Glutamatergic neuron (in vitro differentiated cells): ENCODE results near the gene CD79A. TPM values are rescaled to one million over a fixed set of nuclear protein-coding genes. Genes with fewer than 3 reads are reported as not detected.
A peak's percentile ranks its signal among the peaks of the same experiment; 100 is the strongest.

ENCODE experiments used
- DNase-seq: peaks from one replicate; pipeline ENCODE4 v3.0.0; 2022
- H3K27ac Mint-ChIP-seq: one replicate; pipeline ENCODE4 v1.8.0; 2020; ENCODE audit warnings: mild to moderate bottlenecking, mixed read lengths, inconsistent platforms; ENCODE audit not compliant: unreplicated experiment
- H3K27me3 Mint-ChIP-seq: one replicate; pipeline ENCODE4 v1.8.0; 2020; ENCODE audit warnings: mild to moderate bottlenecking, moderate library complexity, mixed read lengths, inconsistent platforms; ENCODE audit not compliant: unreplicated experiment
- H3K36me3 Mint-ChIP-seq: one replicate; pipeline ENCODE4 v1.8.0; 2020; ENCODE audit warnings: mild to moderate bottlenecking, mixed read lengths, inconsistent platforms; ENCODE audit not compliant: unreplicated experiment
- H3K4me1 Mint-ChIP-seq: one replicate; pipeline ENCODE4 v1.8.0; 2020; ENCODE audit warnings: mild to moderate bottlenecking, low read depth, mixed read lengths, inconsistent platforms; ENCODE audit not compliant: unreplicated experiment
- H3K4me3 Mint-ChIP-seq: one replicate; pipeline ENCODE4 v1.8.0; 2020; ENCODE audit warnings: mild to moderate bottlenecking, mixed read lengths, inconsistent platforms; ENCODE audit not compliant: unreplicated experiment
- H3K9me3 Mint-ChIP-seq: one replicate; pipeline ENCODE4 v1.8.0; 2020; ENCODE audit warnings: mild to moderate bottlenecking, moderate library complexity, mixed read lengths, inconsistent platforms; ENCODE audit not compliant: unreplicated experiment
- CTCF ChIP-seq: fragments of 200-600 bp; sonication (generic); IDR thresholded peaks from one replicate; pipeline ENCODE4 v1.5.0; 2021; ENCODE audit not compliant: partially characterized antibody, unreplicated experiment
- total RNA-seq: library from RNA; stranded (reverse); fragmentation: NEBNext Ultra II Directional; extraction: Animal tissue kit (Norgen Biotek cat#: 25700); gene quantifications from one replicate; pipeline ENCODE4 v1.2.1, GENCODE V29; 2021; ENCODE audit not compliant: unreplicated experiment

The CD79A gene
- total RNA-seq, 1 donor from 2014 or later, result not detected

GRCh38 chr19:41868120-41868988 lies 8.7 kb upstream of the CD79A start:
- peaks cover 14% of the 10 kb centered on the region for H3K4me1 Mint-ChIP-seq
- H3K36me3 Mint-ChIP-seq, result no peaks in the 10 kb centered on the region
- TF ChIP-seq CTCF, result no peak
- H3K9me3 Mint-ChIP-seq, result peaks cover 4% of the 10 kb centered on the region
- DNase-seq, result no peak
- H3K27me3 Mint-ChIP-seq, result peaks cover 10% of the 10 kb centered on the region
- peak overlapping the region; percentile 73 for H3K27ac Mint-ChIP-seq
- no peak overlapping the region for H3K4me3 Mint-ChIP-seq

DNA sequence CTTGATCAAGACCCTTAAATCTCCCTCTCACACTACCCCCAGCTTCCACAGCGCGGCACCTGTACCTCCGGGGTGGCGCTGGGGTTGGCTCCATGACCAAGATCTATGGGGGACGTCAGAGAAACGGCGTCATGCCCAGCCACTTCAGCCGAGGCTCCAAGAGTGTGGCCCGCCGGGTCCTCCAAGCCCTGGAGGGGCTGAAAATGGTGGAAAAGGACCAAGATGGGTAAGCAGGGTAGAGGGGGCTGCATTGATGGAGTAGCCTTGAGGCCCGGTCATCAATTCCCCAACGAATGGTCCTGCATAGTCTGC lies 8.1 kb upstream of the CD79A start:
- H3K4me3 Mint-ChIP-seq, result no peak overlapping the region
- H3K9me3 Mint-ChIP-seq, result peaks cover 1% of the 10 kb centered on the region
- peaks cover 9% of the 10 kb centered on the region for H3K27me3 Mint-ChIP-seq
- H3K27ac Mint-ChIP-seq, result peak overlapping the region; percentile 38
- DNase-seq, result no peak
- TF ChIP-seq CTCF, result no peak
- H3K4me1 Mint-ChIP-seq, result peaks cover 14% of the 10 kb centered on the region
- no peaks in the 10 kb centered on the region for H3K36me3 Mint-ChIP-seq

DNA sequence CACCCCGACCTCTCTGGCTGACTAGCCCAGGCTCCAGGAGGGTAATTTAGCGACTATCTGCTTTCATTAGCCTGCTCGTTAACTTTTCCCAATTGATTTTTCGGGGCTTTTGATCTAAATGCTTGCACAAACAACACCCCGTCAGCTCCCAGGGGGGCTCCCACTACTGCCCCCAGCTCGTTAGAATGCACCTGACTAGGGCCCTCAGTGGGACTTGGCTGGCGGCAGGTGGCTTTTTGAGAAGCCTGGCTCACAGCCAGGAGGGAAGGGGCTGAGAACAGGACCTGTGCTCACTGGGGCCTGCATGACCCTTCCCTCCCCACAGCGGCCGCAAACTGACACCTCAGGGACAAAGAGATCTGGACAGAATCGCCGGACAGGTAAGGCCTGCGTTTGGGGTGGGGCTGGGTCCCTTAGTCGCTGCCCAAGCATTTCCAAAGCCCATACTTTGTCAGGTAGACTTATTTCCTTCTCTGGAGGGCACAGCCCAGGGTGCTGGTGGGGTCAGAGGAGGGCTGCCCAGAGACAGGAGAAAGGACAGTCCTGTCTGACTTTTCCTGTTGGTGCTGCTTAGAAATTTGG lies 7.6 kb upstream of the CD79A start:
- Mint-ChIP-seq H3K9me3 (peaks cover 1% of the 10 kb centered on the region), H3K27me3 (peaks cover 4% of the 10 kb centered on the region), H3K4me3 (no peak overlapping the region), H3K4me1 (peaks cover 9% of the 10 kb centered on the region), H3K27ac (no peak overlapping the region), H3K36me3 (no peaks in the 10 kb centered on the region)
- DNase-seq, result no peak
- no peak for TF ChIP-seq CTCF

GRCh38 chr19:41870401-41870873 lies 6.6 kb upstream of the CD79A start:
- no peaks in the 10 kb centered on the region for H3K36me3 Mint-ChIP-seq
- H3K9me3 Mint-ChIP-seq, result peaks cover 1% of the 10 kb centered on the region
- peaks cover 9% of the 10 kb centered on the region for H3K4me1 Mint-ChIP-seq
- H3K4me3 Mint-ChIP-seq, result no peak overlapping the region
- no peak for DNase-seq
- H3K27me3 Mint-ChIP-seq, result peaks cover 2% of the 10 kb centered on the region
- no peak for TF ChIP-seq CTCF
- no peak overlapping the region for H3K27ac Mint-ChIP-seq
